HL-60/S4 treated with retinoic acid at 250 ng/mL for 4 days and 3 days (cell line): ENCODE results near the gene PPIE.

Experiments used
- in situ Hi-C: fragments of 300-500 bp; cut with MboI; formaldehyde crosslinking; loops from 2 replicates; pipeline ENCODE4 v1.7.0; 2022; ENCODE audit warnings: low sequenced_read_pairs

The PPIE gene

GRCh38 chr1:39738622-39739366 lies at the start of gene PPIE:
Gene PPIE (plus strand): TSS chr1:39738882. CDS start chr1:39738901, 19 bp downstream.
- in situ Hi-C loops = no loop called here

GRCh38 chr1:39689214-39689613 lies 49.5 kb upstream of the PPIE start:
- in situ Hi-C loops = no loop called here

GRCh38 chr1:39689635-39690034 lies 49.0 kb upstream of the PPIE start:
- in situ Hi-C loops = no loop called here

- in situ Hi-C loops = no loop called here
Observed at GRCh38 chr1:39690225-39690624, 48.5 kb upstream of the PPIE start.

GRCh38 chr1:39690794-39691382 lies 47.8 kb upstream of the PPIE start:
- in situ Hi-C loops = no loop called here

- in situ Hi-C loops = no loop called here
Observed at GRCh38 chr1:39691383-39692151, 47.1 kb upstream of the PPIE start, which contains the start of gene HPCAL4. Gene HPCAL4 (minus strand): TSS chr1:39691433. CDS start chr1:39684603, 6,830 bp downstream.

GRCh38 chr1:39692152-39693074 lies 46.3 kb upstream of the PPIE start:
- in situ Hi-C loops = no loop called here

- in situ Hi-C loops = no loop called here
Observed at GRCh38 chr1:39694026-39694425, 44.7 kb upstream of the PPIE start.

- in situ Hi-C loops = no loop called here
Observed at GRCh38 chr1:39695016-39695415, 43.7 kb upstream of the PPIE start.

GRCh38 chr1:39696448-39696847 lies 42.2 kb upstream of the PPIE start:
- in situ Hi-C loops = no loop called here

- in situ Hi-C loops = no loop called here
Observed at GRCh38 chr1:39698568-39698967, 40.1 kb upstream of the PPIE start.

GRCh38 chr1:39699419-39699818 lies 39.3 kb upstream of the PPIE start:
- in situ Hi-C loops = no loop called here

- in situ Hi-C loops = no loop called here
Observed at GRCh38 chr1:39700348-39700747, 38.3 kb upstream of the PPIE start.

GRCh38 chr1:39701049-39701439 lies 37.6 kb upstream of the PPIE start:
- in situ Hi-C loops = no loop called here

- in situ Hi-C loops = no loop called here
Observed at GRCh38 chr1:39704757-39705156, 33.9 kb upstream of the PPIE start.

- in situ Hi-C loops = no loop called here
Observed at GRCh38 chr1:39707506-39707905, 31.2 kb upstream of the PPIE start.

- in situ Hi-C loops = no loop called here
Observed at GRCh38 chr1:39711104-39711965, 27.3 kb upstream of the PPIE start.

- in situ Hi-C loops = no loop called here
Observed at GRCh38 chr1:39711966-39712340, 26.7 kb upstream of the PPIE start.

- in situ Hi-C loops = no loop called here
Observed at GRCh38 chr1:39713557-39713956, 25.1 kb upstream of the PPIE start.

- in situ Hi-C loops = no loop called here
Observed at GRCh38 chr1:39717809-39718208, 20.9 kb upstream of the PPIE start.
